Right lobe of liver (tissue), 4 donors: Measurements from ENCODE around the gene RBMS3.

ENCODE experiments used
- POLR2A ChIP-seq: fragments of 450-650 bp; IDR thresholded peaks from one replicate; pipeline ENCODE4 v1.6.1; 2017; ENCODE audit warnings: antibody characterized with exemption, mild to moderate bottlenecking
- TF ChIP-seq, protein P1 (sequence below), 4 donors: fragments of 200-600 bp in 3 of 4; fragments of 450-650 bp in 1 of 4; IDR thresholded peaks; one replicate each; pipeline versions ENCODE4 v1.5.1 to v1.8.0; 2016 to 2022; ENCODE audit warnings: antibody characterized with exemption in 4 of 4, mild to moderate bottlenecking in 2 of 4
- donor health status: DM: no; HTN: no; CAD: no.
- donor health status: DM: no; HTN: no; CAD: no.
- donor health status: DM: no; HTN: yes; CAD: no.

GRCh38 chr3:29746163-29746760, 465.4 kb downstream of the RBMS3 start:
- TF ChIP-seq, protein P1, sequence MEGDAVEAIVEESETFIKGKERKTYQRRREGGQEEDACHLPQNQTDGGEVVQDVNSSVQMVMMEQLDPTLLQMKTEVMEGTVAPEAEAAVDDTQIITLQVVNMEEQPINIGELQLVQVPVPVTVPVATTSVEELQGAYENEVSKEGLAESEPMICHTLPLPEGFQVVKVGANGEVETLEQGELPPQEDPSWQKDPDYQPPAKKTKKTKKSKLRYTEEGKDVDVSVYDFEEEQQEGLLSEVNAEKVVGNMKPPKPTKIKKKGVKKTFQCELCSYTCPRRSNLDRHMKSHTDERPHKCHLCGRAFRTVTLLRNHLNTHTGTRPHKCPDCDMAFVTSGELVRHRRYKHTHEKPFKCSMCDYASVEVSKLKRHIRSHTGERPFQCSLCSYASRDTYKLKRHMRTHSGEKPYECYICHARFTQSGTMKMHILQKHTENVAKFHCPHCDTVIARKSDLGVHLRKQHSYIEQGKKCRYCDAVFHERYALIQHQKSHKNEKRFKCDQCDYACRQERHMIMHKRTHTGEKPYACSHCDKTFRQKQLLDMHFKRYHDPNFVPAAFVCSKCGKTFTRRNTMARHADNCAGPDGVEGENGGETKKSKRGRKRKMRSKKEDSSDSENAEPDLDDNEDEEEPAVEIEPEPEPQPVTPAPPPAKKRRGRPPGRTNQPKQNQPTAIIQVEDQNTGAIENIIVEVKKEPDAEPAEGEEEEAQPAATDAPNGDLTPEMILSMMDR (IDR thresholded peaks at IDR 0.05): no peak
- no peak for TF ChIP-seq POLR2A
